ENCODE results near the gene COL11A1. TPM values are rescaled to one million over a fixed set of nuclear protein-coding genes. Genes with fewer than 3 reads are reported as not detected.
"Not testable (repeated sequence)": the region's sequence is repeated elsewhere in the genome, so short reads cannot be mapped to it uniquely, and the experiment has no call there.

COL11A1 gene
- total RNA-seq, 4 donors from 2014 or later, result 0.27 to 1.3 (median 0.60) TPM

GRCh38 chr1:102937401-102937800, 170.9 kb downstream of the COL11A1 start:
- no peaks in the 10 kb centered on the region for H3K27me3 ChIP-seq
- no peaks in the 10 kb centered on the region for H3K4me1 ChIP-seq
- TF ChIP-seq CTCF (IDR thresholded peaks at IDR 0.05) (no peak), POLR2A (IDR thresholded peaks at IDR 0.05) (no peak)
- no peak for DNase-seq
- H3K4me3 ChIP-seq (replicated peaks in 1 of 3), result no peak overlapping the region
- H3K9me3 ChIP-seq, result no peaks in the 10 kb centered on the region
- H3K27ac ChIP-seq, result no peak overlapping the region
- intact Hi-C loops (cut with DNase I), result no loop called here
- WGBS, 2 donors, result 58 to 65% methylated on average over 3 of the region's 3 CpGs
- no peaks in the 10 kb centered on the region for H3K36me3 ChIP-seq

DNA sequence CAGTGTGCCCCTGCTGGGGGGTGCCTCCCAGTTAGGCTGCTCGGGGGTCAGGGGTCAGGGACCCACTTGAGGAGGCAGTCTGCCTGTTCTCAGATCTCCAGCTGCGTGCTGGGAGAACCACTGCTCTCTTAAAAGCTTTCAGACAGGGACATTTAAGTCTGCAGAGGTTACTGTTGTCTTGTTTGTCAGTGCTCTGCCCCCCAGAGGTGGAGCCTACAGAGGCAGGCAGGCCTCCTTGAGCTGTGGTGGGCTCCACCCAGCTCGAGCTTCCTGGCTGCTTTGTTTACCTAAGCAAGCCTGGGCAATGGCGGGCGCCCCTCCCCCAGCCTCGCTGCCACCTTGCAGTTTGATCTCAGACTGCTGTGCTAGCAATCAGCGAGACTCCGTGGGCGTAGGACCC, 175.0 kb downstream of the COL11A1 start:
- intact Hi-C loops (cut with DNase I); H3K27ac ChIP-seq; DNase-seq; H3K4me3 ChIP-seq (replicated peaks in 1 of 3); H3K36me3 ChIP-seq; H3K9me3 ChIP-seq; H3K4me1 ChIP-seq; H3K27me3 ChIP-seq: not testable (repeated sequence)
- 95 to 100% methylated on average over 1 to 7 of the region's 9 CpGs for WGBS, 2 donors

GRCh38 chr1:102919659-102920058, 188.7 kb downstream of the COL11A1 start:
- TF ChIP-seq CTCF (IDR thresholded peaks at IDR 0.05), result no peak
- TF ChIP-seq POLR2A (IDR thresholded peaks at IDR 0.05), result no peak
- Histone ChIP-seq H3K36me3 (no peaks in the 10 kb centered on the region), H3K4me3 (replicated peaks in 1 of 3) (no peak overlapping the region), H3K4me1 (no peaks in the 10 kb centered on the region), H3K27me3 (no peaks in the 10 kb centered on the region), H3K27ac (no peak overlapping the region), H3K9me3 (no peaks in the 10 kb centered on the region)
- 29 to 41% methylated on average over 1 of the region's 1 CpG for WGBS, 2 donors
- no peak for DNase-seq
- intact Hi-C loops (cut with DNase I), result no loop called here

GRCh38 chr1:102901996-102902395, 206.3 kb downstream of the COL11A1 start:
- intact Hi-C loops (cut with DNase I), result no loop called here
- 65 to 66% methylated on average over 1 of the region's 1 CpG for WGBS, 2 donors
- H3K4me3 ChIP-seq (replicated peaks in 1 of 3), result no peak overlapping the region
- H3K27me3 ChIP-seq, result no peaks in the 10 kb centered on the region
- no peaks in the 10 kb centered on the region for H3K36me3 ChIP-seq
- TF ChIP-seq CTCF (IDR thresholded peaks at IDR 0.05), result no peak
- TF ChIP-seq POLR2A (IDR thresholded peaks at IDR 0.05), result no peak
- no peaks in the 10 kb centered on the region for H3K9me3 ChIP-seq
- H3K27ac ChIP-seq, result no peak overlapping the region
- no peak for DNase-seq
- H3K4me1 ChIP-seq, result no peaks in the 10 kb centered on the region

DNA sequence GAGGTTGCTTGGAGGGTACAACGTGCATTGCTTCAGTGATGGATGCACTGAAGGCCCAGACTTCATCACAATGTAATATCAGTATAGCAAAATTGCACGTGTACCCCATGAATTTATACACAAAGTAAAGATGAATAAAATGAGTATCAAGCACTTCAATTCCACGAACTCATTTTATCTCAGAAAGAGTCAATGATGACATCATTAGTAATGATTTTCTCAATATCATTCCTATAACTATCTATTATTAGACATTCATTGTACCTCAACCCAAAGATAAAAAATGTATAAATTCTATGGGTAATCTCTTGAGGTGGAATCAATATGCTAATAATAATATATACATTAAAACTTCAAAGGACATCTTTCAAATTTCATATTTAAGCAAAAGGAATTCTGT, 208.4 kb downstream of the COL11A1 start:
- H3K36me3 ChIP-seq, result no peaks in the 10 kb centered on the region
- WGBS, 2 donors, result 71% methylated on average over 3 of the region's 3 CpGs
- no peaks in the 10 kb centered on the region for H3K9me3 ChIP-seq
- no peaks in the 10 kb centered on the region for H3K27me3 ChIP-seq
- no peak overlapping the region for H3K27ac ChIP-seq
- DNase-seq, result no peak
- intact Hi-C loops (cut with DNase I), result no loop called here
- no peak overlapping the region for H3K4me3 ChIP-seq (replicated peaks in 1 of 3)
- TF ChIP-seq CTCF (IDR thresholded peaks at IDR 0.05), result no peak
- TF ChIP-seq POLR2A (IDR thresholded peaks at IDR 0.05), result no peak
- no peaks in the 10 kb centered on the region for H3K4me1 ChIP-seq

DNA sequence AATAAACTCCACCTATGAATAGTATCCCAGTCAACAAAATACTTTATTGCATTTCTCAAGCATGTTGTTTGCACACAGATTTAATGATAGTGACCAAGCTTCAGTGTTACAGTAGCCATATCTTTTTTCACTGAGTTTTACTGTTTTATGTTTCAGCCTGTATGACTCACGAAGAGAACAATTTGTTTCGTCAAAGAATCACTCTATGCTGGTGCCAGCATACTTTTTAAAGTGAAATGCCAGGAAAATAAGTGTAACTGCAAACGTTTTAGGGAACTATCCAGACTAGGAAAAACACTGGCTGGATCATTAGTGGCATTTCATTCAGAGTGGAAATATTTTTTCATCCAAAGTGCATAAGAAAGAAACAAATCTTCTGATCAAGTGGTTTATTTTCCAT, 210.8 kb downstream of the COL11A1 start:
- no peak for DNase-seq
- WGBS, 2 donors, result 49 to 53% methylated on average over 3 of the region's 3 CpGs
- Histone ChIP-seq H3K9me3 (no peaks in the 10 kb centered on the region), H3K36me3 (no peaks in the 10 kb centered on the region), H3K27ac (no peak overlapping the region), H3K4me3 (replicated peaks in 1 of 3) (no peak overlapping the region), H3K4me1 (no peaks in the 10 kb centered on the region), H3K27me3 (no peaks in the 10 kb centered on the region)
- TF ChIP-seq CTCF (IDR thresholded peaks at IDR 0.05), result no peak
- TF ChIP-seq POLR2A (IDR thresholded peaks at IDR 0.05), result no peak
- intact Hi-C loops (cut with DNase I), result no loop called here
